NCI-H1105 (cell line): ENCODE measurements around the gene MT1H.
"Not testable (repeated sequence)": the region's sequence is repeated elsewhere in the genome, so short reads cannot be mapped to it uniquely, and the experiment has no call there.

Experiments
- DNase-seq: peaks from one replicate; lab custom pipeline; 2025; lab: John Stamatoyannopoulos, UW

MT1H gene

GRCh38 chr16:56684926-56685590 is 15.4 kb downstream of the MT1H start:
- DNase-seq: no peak

GRCh38 chr16:56686758-56687157 is 17.1 kb downstream of the MT1H start:
- DNase-seq: no peak

GRCh38 chr16:56688762-56689161 is 19.1 kb downstream of the MT1H start:
- no peak for DNase-seq

- no peak for DNase-seq
These were observed 19.6 kb downstream of the MT1H start for GRCh38 chr16:56689171-56689570.

- no peak for DNase-seq
These were observed 21.0 kb downstream of the MT1H start for GRCh38 chr16:56690420-56691122.

DNA sequence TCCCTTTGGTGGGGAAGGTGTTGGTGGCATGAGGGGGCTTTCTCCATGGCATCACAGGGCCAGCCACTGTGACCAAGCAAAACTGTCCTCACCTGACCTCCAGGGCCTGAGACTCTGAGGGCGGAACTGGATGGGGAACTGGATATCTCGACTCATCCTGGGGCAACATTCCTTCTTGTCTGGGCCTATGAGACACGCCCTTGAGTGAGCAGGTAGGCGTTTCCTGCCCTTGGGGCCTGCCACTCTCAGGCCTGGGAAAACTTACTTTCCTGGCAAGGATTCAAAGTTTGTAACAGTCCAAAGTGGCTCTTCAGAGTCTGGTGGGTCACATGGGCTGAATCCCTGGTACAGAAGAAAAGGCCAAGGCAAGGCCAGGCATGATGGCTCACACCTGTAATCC is 22.3 kb downstream of the MT1H start:
- peak; percentile 39 for DNase-seq

DNA sequence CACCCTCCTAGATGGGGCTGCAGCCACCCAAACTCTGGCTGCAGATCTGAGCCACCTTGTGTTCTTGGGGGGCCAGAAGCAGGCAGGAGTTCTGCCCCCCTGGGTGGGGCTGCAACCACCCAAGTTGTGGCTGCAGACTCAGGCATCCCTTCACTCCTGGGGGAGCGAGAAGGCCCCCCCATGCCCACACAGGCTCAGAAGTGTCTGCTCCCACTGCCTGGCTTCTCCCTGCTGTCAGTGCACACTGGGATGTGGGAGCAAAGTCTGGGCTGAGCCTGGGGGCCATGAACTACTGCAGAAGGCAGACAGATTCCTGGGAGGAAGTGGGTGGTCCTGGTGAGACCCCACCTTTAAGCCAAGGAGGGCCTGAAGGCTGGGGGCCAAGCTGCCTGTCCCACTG is 25.6 kb downstream of the MT1H start:
- DNase-seq: no peak

- no peak for DNase-seq
These were observed 28.0 kb downstream of the MT1H start for GRCh38 chr16:56697456-56698155.

DNA sequence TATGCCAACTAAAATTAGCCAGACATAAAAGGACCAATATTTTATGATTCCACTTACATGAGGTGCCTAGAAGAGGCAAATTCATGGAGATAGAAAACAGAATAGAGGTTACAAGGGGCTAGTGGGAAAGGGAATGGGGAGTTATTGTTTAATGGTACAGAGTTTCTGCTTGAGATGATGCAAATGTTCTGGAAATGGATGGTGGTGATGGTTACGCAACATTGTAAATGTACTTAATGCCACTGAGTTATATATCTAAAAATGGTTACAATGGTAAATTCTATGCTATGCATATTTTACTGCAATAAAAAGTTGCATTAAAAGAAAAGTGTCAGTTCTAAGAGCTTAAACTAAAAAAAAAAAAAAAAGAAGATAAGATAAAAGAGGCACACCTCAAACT is 30.6 kb downstream of the MT1H start:
- DNase-seq: no peak

DNA sequence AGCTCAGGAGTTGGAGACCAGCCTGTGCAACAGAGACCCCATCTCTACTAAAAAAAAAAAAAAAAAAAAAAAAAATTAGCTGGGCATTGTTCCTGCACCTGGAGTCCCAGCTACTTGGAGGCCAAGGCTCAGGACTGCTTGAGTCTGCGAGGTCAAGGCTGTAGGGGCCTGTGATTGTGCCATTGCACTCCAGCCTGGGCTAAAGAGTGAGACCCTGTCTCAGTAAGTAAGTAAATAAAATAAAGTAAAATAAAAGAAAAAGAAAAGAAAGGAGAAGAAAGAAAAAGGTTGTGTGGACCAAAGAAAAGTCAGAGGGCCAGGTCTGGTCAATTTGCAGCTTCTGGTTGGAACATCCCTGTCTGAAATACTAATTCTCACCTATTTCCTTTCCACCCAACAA is 31.0 kb downstream of the MT1H start:
- DNase-seq: no peak

GRCh38 chr16:56701534-56701933 is 31.9 kb downstream of the MT1H start:
- no peak for DNase-seq

DNA sequence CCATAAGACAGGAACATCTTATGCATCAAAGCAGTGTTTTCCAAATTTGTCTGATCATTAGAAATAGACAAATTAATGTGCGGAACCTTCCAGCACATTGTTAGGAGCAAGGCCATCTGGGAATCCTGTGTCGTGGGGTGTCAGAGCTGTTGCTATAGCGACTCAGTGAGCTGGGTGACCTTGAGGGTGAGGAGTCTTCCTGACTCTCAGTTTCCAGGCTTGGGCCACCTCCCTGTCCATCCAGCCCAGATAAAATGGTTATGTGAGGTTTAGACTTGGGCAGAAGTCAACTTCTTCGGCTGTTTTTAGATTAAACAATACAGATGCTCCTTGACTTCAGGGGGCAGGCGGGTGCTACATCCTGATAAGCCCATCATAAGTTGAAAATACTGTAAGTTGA is 33.2 kb downstream of the MT1H start:
- DNase-seq: no peak

DNA sequence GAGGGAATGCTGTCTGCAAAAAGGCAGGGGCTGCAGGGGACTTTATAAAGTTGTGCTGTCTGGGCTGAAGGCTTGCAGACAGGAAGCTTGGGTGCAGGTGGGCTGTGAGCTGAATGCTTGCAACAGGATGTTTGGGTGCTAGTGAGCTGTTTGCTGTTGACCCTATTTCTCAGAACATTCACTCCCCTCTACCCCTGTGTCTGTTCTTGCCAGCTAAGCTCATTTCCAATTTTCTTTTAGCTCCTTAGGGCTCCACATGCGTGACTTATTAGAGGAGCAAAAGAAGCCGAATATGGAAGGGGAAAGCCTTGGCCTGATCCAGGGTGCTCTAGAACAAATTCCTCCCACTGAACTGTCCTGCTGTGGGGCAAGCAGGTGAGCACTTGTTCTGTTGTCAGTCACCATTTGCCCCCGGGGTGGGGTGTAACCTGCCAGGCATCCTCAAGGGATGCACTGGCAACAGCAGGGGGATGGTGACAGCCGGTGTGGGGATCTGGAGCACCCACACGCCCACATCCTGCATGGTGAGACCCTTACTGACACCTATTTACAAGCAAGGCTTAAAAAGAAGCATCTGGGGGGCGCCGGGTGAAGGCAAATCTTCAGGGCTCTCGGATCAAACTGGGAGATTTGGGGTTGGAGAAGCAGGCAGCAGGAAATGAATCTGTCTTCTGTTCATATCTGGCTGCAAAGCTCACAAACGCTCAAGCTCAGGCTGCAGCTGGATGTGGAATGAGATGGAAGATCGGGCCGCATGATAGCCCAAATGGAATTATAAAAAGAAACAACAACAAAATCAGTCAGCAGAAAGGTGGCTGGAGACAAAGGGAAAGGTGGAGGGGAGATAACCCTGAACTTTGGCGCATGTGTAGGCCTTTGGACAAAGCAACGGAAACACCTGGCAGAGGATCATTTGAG is 39.2 kb downstream of the MT1H start:
- no peak for DNase-seq

GRCh38 chr16:56709443-56710040 is 39.9 kb downstream of the MT1H start:
- no peak for DNase-seq

DNA sequence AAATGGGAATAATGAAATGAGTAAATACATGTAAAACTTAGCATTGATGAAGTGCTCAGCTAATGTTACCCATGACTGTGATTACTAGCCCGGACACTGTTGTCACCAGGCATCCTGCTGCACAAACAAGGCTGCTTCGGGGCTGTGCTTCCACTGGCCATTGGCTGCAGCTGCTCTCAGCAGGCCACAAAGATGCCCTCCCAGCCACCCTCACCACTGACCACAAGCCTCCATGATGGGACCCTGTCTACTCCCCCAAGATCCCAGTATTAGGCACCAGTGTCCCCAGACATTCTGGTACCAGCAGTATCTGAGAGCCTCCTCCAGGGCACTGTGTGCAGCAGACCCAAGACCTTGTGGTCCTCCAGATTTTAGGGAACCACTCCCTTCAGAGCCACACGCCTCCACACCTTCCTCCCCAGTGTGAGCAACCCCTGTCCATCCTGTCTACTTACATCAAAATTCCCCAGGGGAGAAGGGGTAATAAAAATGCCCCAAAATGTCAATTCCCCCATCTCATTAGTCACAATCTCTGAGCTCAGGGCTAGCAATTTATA is 40.6 kb downstream of the MT1H start:
- no peak for DNase-seq

DNA sequence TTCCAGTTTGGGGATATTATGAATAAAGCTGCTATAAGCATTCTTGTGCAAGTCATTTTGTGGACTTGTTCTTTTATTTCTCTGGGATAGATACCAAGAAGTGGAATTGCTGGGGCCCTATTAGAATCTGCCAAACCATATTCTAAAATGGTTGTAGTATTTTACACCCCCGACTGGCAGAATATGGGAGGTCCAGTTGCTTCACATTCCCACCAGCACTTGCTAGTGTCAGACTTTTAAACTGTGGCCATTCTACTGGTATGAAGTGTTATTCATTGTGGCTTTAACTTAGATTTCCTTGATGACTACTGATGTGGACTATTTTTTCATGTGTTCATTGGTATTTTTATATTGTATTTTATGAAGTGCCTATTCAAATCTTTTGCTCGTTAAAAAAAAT is 42.2 kb downstream of the MT1H start:
- no peak for DNase-seq

- no peak for DNase-seq
These were observed 44.2 kb downstream of the MT1H start for GRCh38 chr16:56713794-56714193.

- DNase-seq: no peak
These were observed 45.5 kb downstream of the MT1H start for GRCh38 chr16:56715126-56715525.

DNA sequence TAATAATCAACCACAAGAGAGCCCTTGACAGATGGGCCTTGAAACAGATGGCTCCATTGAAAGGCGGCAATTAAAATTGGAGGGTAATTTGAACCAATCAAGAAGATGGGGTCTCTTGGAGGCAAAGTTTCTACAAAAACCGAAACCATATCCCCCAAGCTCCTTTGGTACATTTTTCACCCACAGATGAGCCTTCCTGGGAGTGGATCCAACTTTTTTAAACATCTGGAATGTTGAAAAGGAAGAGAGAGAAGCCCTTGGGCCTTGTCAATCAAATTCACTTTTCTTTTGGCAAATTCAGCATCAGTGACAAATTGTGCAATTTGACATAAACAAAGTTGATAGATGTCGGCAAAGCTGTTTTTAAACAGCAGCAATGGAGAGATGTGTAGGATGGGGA is 47.1 kb downstream of the MT1H start:
- no peak for DNase-seq

DNA sequence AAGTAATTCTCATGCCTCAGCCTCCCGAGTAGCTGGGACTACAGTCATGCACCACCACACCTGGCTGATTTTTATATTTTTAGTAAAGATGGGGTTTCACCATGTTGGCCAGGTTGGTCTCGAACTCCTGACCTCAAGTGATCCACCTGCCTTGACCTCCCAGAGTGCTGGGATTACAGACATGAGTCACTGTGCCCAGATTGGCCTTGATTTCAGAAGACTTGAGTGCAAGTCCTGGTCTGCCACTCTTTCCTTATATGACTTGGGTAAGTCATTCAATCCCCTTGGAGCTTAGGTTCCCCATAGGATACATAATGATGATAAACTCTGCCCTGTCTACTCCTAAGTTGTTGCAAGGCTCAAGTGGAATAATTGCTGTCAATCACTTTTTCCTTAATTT is 47.9 kb downstream of the MT1H start:
- DNase-seq: not testable (repeated sequence)
